H1 (cell line): Measurements from ENCODE around the gene ZBTB16. TPM values are rescaled to one million over a fixed set of nuclear protein-coding genes. Genes with fewer than 3 reads are reported as not detected.

Source experiments
- CTCF ChIA-PET: fragments of 300-600 bp; sonication (Branson Sonifier 250); formaldehyde crosslinking; loops from one replicate; lab custom pipeline; 2021; ENCODE audit not compliant: partially characterized antibody; lab: Charles Lee
- POLR2A ChIA-PET: fragments of 300-600 bp; sonication (Branson Sonifier 250); formaldehyde crosslinking; loops from one replicate; lab custom pipeline; 2021; ENCODE audit warnings: inconsistent platforms; ENCODE audit not compliant: partially characterized antibody; lab: Charles Lee
- DNase-seq, 2 experiments: peaks; one replicate each; pipeline versions ENCODE4 v3.0.0 to v3.0.0-alpha.2; 2010 to 2022; ENCODE audit warnings: low spot score in 2 of 2, low read depth in 1 of 2, mixed read lengths in 1 of 2
- FAIRE-seq: peaks from 2 replicates; lab custom pipeline; 2011; peaks lifted over from hg19 to GRCh38; lab: Jason Lieb, UNC
- H2AFZ ChIP-seq: 2 replicates; pipeline ENCODE4 v1.8.1; 2012; ENCODE audit warnings: low read length, inconsistent platforms
- H2AK5ac ChIP-seq: 2 replicates; pipeline ENCODE4 v1.6.1; 2013; ENCODE audit warnings: low read depth, low read length
- H2BK120ac ChIP-seq: replicated peaks from 2 replicates; pipeline ENCODE3; 2013; ENCODE audit warnings: low read depth, low read length, inconsistent platforms
- H2BK12ac ChIP-seq: 2 replicates; pipeline ENCODE4 v1.6.1; 2013; ENCODE audit warnings: low read depth, low read length
- H2BK15ac ChIP-seq: 2 replicates; pipeline ENCODE4 v1.6.1; 2013; ENCODE audit warnings: low read length
- H2BK20ac ChIP-seq: 2 replicates; pipeline ENCODE4 v1.6.1; 2013; ENCODE audit warnings: low read length
- H2BK5ac ChIP-seq: 2 replicates; pipeline ENCODE4 v1.6.1; 2013; ENCODE audit warnings: low read depth, low read length
- H3K14ac ChIP-seq: 2 replicates; pipeline ENCODE4 v1.6.1; 2013; ENCODE audit warnings: inconsistent platforms; ENCODE audit not compliant: insufficient read length
- H3K18ac ChIP-seq: 2 replicates; pipeline ENCODE4 v1.6.1; 2013; ENCODE audit warnings: low read length; ENCODE audit errors: extremely low read depth
- H3K23ac ChIP-seq: 2 replicates; pipeline ENCODE4 v1.6.1; 2013; ENCODE audit warnings: inconsistent platforms; ENCODE audit not compliant: insufficient read length
- H3K23me2 ChIP-seq: 2 replicates; pipeline ENCODE4 v1.6.1; 2013; ENCODE audit warnings: low read depth, low read length
- H3K27ac ChIP-seq: 2 replicates; pipeline ENCODE4 v1.6.1; 2011; ENCODE audit warnings: low read depth, low read length, inconsistent platforms
- H3K27me3 ChIP-seq, 4 experiments: replicated peaks in 1 of 4; 1 replicate in 1 of 4; 2 replicates in 3 of 4; pipeline versions ENCODE4 v1.6.1 to v1.8.1; 2011 to 2013; ENCODE audit warnings: low read length in 3 of 4, mild to moderate bottlenecking in 3 of 4, inconsistent platforms in 2 of 4, mixed read lengths in 2 of 4, moderate library complexity in 1 of 4; ENCODE audit not compliant: control insufficient read depth in 3 of 4, insufficient read depth in 3 of 4; ENCODE audit errors: extremely low read depth in 1 of 4
- H3K36me3 ChIP-seq, 4 experiments: 2 replicates each; pipeline versions ENCODE4 v1.6.1 to v1.8.1; 2011 to 2013; ENCODE audit warnings: mild to moderate bottlenecking in 4 of 4, low read length in 3 of 4, moderate library complexity in 2 of 4, control low read depth in 1 of 4, inconsistent platforms in 1 of 4; ENCODE audit not compliant: insufficient read depth in 4 of 4, control insufficient read depth in 2 of 4
- H3K4ac ChIP-seq: replicated peaks from 2 replicates; pipeline ENCODE3; 2013; ENCODE audit warnings: low read length, low read depth, mixed read lengths, inconsistent platforms; ENCODE audit not compliant: insufficient read length
- H3K4me1 ChIP-seq, 4 experiments: replicated peaks in 1 of 4; 1 replicate in 1 of 4; 2 replicates in 3 of 4; pipeline versions ENCODE4 v1.6.1 to v1.8.1; 2011 to 2013; ENCODE audit warnings: low read length in 3 of 4, inconsistent platforms in 2 of 4, mixed read lengths in 1 of 4; ENCODE audit not compliant: insufficient read depth in 4 of 4, control insufficient read depth in 3 of 4
- H3K4me2 ChIP-seq, 2 experiments: 2 replicates each; pipeline versions ENCODE4 v1.6.1 to v1.8.1; 2011 to 2013; ENCODE audit warnings: low read depth in 2 of 2, low read length in 2 of 2, control low read depth in 1 of 2, inconsistent platforms in 1 of 2, mild to moderate bottlenecking in 1 of 2; ENCODE audit not compliant: insufficient read depth in 1 of 2
- H3K4me3 ChIP-seq, 4 experiments: fragments of 200-600, 300-600 bp in 1 of 4; sonication (generic), shearing (Covaris generic), sonication (Bioruptor Twin) in 1 of 4; 2 replicates each; pipeline versions ENCODE4 v1.5.1 to v1.8.1; 2011 to 2016; ENCODE audit warnings: low read length in 4 of 4, low read depth in 3 of 4, control low read depth in 2 of 4, inconsistent platforms in 2 of 4, mild to moderate bottlenecking in 2 of 4, mixed read lengths in 1 of 4, moderate library complexity in 1 of 4; ENCODE audit not compliant: insufficient read depth in 2 of 4; ENCODE audit errors: extremely low read depth in 1 of 4
- H3K56ac ChIP-seq: replicated peaks from 2 replicates; pipeline ENCODE3; 2013; ENCODE audit warnings: low read depth, mild to moderate bottlenecking, mixed read lengths, low read length, inconsistent platforms; ENCODE audit not compliant: insufficient read length
- H3K79me1 ChIP-seq: 2 replicates; pipeline ENCODE4 v1.6.1; 2013; ENCODE audit warnings: low read depth, low read length, control low read depth
- H3K79me2 ChIP-seq, 2 experiments: 2 replicates each; pipeline versions ENCODE4 v1.6.1 to v1.8.1; 2012 to 2013; ENCODE audit warnings: low read length in 2 of 2, mild to moderate bottlenecking in 2 of 2, inconsistent platforms in 1 of 2; ENCODE audit not compliant: insufficient read depth in 2 of 2, control insufficient read depth in 1 of 2
- H3K9ac ChIP-seq, 4 experiments: replicated peaks in 1 of 4; 1 replicate in 1 of 4; 2 replicates in 3 of 4; pipeline versions ENCODE4 v1.6.1 to v1.8.1; 2011 to 2013; ENCODE audit warnings: low read depth in 3 of 4, low read length in 3 of 4, control low read depth in 2 of 4, mild to moderate bottlenecking in 2 of 4, moderate library complexity in 2 of 4, inconsistent platforms in 1 of 4; ENCODE audit errors: extremely low read depth in 1 of 4
- H3K9me3 ChIP-seq, 2 experiments: 2 replicates each; pipeline versions ENCODE4 v1.6.1 to v1.8.1; 2012 to 2013; ENCODE audit warnings: mild to moderate bottlenecking in 2 of 2, moderate library complexity in 2 of 2, control low read depth in 1 of 2, inconsistent platforms in 1 of 2, low read depth in 1 of 2, low read length in 1 of 2, mixed read lengths in 1 of 2; ENCODE audit not compliant: insufficient read depth in 2 of 2
- H4K20me1 ChIP-seq, 2 experiments: replicated peaks in 1 of 2; 2 replicates each; pipeline versions ENCODE3 to v1.8.1; 2011 to 2013; ENCODE audit warnings: inconsistent platforms in 2 of 2, low read length in 2 of 2, mild to moderate bottlenecking in 1 of 2; ENCODE audit not compliant: insufficient read depth in 2 of 2, control insufficient read depth in 1 of 2
- H4K5ac ChIP-seq: 2 replicates; pipeline ENCODE4 v1.6.1; 2013; ENCODE audit warnings: low read length, low read depth, mixed read lengths, inconsistent platforms; ENCODE audit not compliant: insufficient read length
- H4K8ac ChIP-seq: 2 replicates; pipeline ENCODE4 v1.8.0; 2013; ENCODE audit warnings: mild to moderate bottlenecking, moderate library complexity, low read length, inconsistent platforms; ENCODE audit not compliant: insufficient read depth; ENCODE audit errors: extremely low read depth
- H4K91ac ChIP-seq: replicated peaks from 2 replicates; pipeline ENCODE3; 2013; ENCODE audit warnings: low read length, mixed read lengths, inconsistent platforms; ENCODE audit not compliant: insufficient read length
- ASH2L ChIP-seq: fragments of 200-600, 300-600 bp; sonication (generic); IDR thresholded peaks from one replicate; pipeline ENCODE4 v1.7.1; 2017; ENCODE audit warnings: low read length
- ATF3 ChIP-seq: IDR thresholded peaks from 2 replicates; pipeline ENCODE4 v1.6.1; 2011; ENCODE audit warnings: low read depth, mild to moderate bottlenecking, low read length; ENCODE audit not compliant: insufficient read depth
- EGR1 ChIP-seq: IDR thresholded peaks from 2 replicates; pipeline ENCODE4 v1.6.1; 2011; ENCODE audit warnings: low read depth, low read length, borderline replicate concordance
- HDAC6 ChIP-seq: IDR thresholded peaks from one replicate; pipeline ENCODE4 v1.7.1; 2012; ENCODE audit warnings: low read depth, mild to moderate bottlenecking, inconsistent platforms, low read length, moderate library complexity
- KDM1A ChIP-seq: fragments of 200-600, 300-600 bp; sonication (generic); IDR thresholded peaks from 2 replicates; pipeline ENCODE4 v1.7.1; 2016; ENCODE audit warnings: mild to moderate bottlenecking, low read length, borderline replicate concordance
- KDM5A ChIP-seq: fragments of 200-600 bp; IDR thresholded peaks from 2 replicates; pipeline ENCODE4 v1.7.1; 2012; ENCODE audit warnings: mild to moderate bottlenecking, low read length, inconsistent platforms, mixed read lengths
- NRF1 ChIP-seq: IDR thresholded peaks from 2 replicates; pipeline ENCODE4 v1.6.1; 2011; ENCODE audit warnings: mild to moderate bottlenecking, low read depth, low read length, improper control_type of control experiment
- POLR2A ChIP-seq, 2 experiments: IDR thresholded peaks; 1 replicate in 1 of 2; 2 replicates in 1 of 2; pipeline ENCODE4 v1.6.1; 2011; ENCODE audit warnings: low read depth in 2 of 2, low read length in 2 of 2, mild to moderate bottlenecking in 2 of 2; ENCODE audit errors: control extremely low read depth in 1 of 2
- POU5F1 ChIP-seq: IDR thresholded peaks from 2 replicates; pipeline ENCODE4 v1.6.1; 2011; ENCODE audit warnings: low read depth, mild to moderate bottlenecking, low read length, moderate library complexity
- RFX5 ChIP-seq: IDR thresholded peaks from 2 replicates; pipeline ENCODE4 v1.6.1; 2011; ENCODE audit warnings: low read depth, low read length, improper control_type of control experiment, borderline replicate concordance
- SAP30 ChIP-seq: fragments of 300-600 bp; sonication (generic); IDR thresholded peaks from 2 replicates; pipeline ENCODE4 v1.7.1; 2012; ENCODE audit warnings: low read length, moderate library complexity, mild to moderate bottlenecking, inconsistent platforms; ENCODE audit not compliant: insufficient read depth, insufficient replicate concordance
- SIX5 ChIP-seq: IDR thresholded peaks from 2 replicates; pipeline ENCODE4 v1.6.1; 2011; ENCODE audit warnings: mild to moderate bottlenecking, low read depth, low read length
- TEAD4 ChIP-seq: IDR thresholded peaks from 2 replicates; pipeline ENCODE4 v1.6.1; 2012; ENCODE audit warnings: low read depth, low read length, inconsistent platforms, mixed read lengths
- WGBS, 2 experiments: shearing (Covaris generic) in 1 of 2; methylation state at CpG; one replicate each; pipeline versions ENCODE4 v1.1.6 to v1.1.7; 2013 to 2015; ENCODE audit warnings: low lambda C conversion rate in 2 of 2, mixed read lengths in 2 of 2, inconsistent platforms in 1 of 2, low coverage in 1 of 2, missing lambda C conversion rate in 1 of 2; ENCODE audit not compliant: insufficient replicate concordance in 2 of 2, insufficient coverage in 1 of 2, insufficient read length in 1 of 2; ENCODE audit errors: extremely low coverage in 1 of 2, missing lambda C conversion rate in 1 of 2; 5-methylcytosine and 5-hydroxymethylcytosine counted together
- polyA plus RNA-seq, 7 experiments: library from polyadenylated mRNA; depleted of rRNA in 3 of 7; stranded (reverse) in 5 of 7; unstranded in 2 of 7; fragments of >200 nt in 5 of 7; fragments of 200-250 nt in 2 of 7; gene quantifications; 1 replicate in 5 of 7; 2 replicates in 1 of 7; 4 replicates in 1 of 7; pipeline versions ENCODE4 v1.2.1 to v1.2.3, GENCODE V29; 2011 to 2013; ENCODE audit warnings: missing spikeins in 2 of 7, mixed read lengths in 2 of 7
- total RNA-seq: library from RNA; stranded (reverse); fragmentation: NEBNext Ultra II Directional; extraction: Animal tissue kit (Norgen Biotek cat#: 25700); gene quantifications from 2 replicates; pipeline ENCODE4 v1.2.1, GENCODE V29; 2021

Gene ZBTB16
- total and polyA plus RNA-seq, 2 of the 8 experiments (the other 6 are each of a cell fraction or from before 2014, with no cell fraction given) = 0.12 to 0.61 TPM

GRCh38 chr11:114209904-114210303 is 150.4 kb downstream of the ZBTB16 start:
- H3K14ac ChIP-seq = no peak overlapping the region
- no peak overlapping the region for H3K23ac ChIP-seq
- no peak overlapping the region for H2BK12ac ChIP-seq
- no peak overlapping the region for H3K4ac ChIP-seq
- H3K79me1 ChIP-seq = no peaks in the 10 kb centered on the region
- no peaks in the 10 kb centered on the region for H3K79me2 ChIP-seq
- WGBS, 2 experiments = 89% methylated on average over 9 of the region's 9 CpGs; no CpG with 5 or more reads in 1 of the 2 experiments
- H2BK120ac ChIP-seq = no peak overlapping the region
- H4K5ac ChIP-seq = no peak overlapping the region
- H2AFZ ChIP-seq = no peak overlapping the region
- H4K20me1 ChIP-seq = no peaks in the 10 kb centered on the region
- no peaks in the 10 kb centered on the region for H3K23me2 ChIP-seq
- H3K9ac ChIP-seq = no peak overlapping the region
- no peak overlapping the region for H3K4me3 ChIP-seq
- H3K18ac ChIP-seq = no peak overlapping the region
- CTCF ChIA-PET = interaction anchor here (0.9 to 1.8 kb wide), 7 partner anchors 12 to 216 kb away, joined by 3 to 5 read pairs (median 3); no protein-coding TSS in a partner anchor
- H4K91ac ChIP-seq = no peak overlapping the region
- peaks cover 2 to 12% (median 9%) of the 10 kb centered on the region in 4 experiments; a peak in 5 of 7 replicates for H3K4me1 ChIP-seq
- POLR2A ChIA-PET = interaction anchor here (1.5 kb wide), 1 partner anchor 12 kb away, joined by 3 read pairs; no protein-coding TSS in a partner anchor
- H2BK5ac ChIP-seq = no peak overlapping the region
- no peaks in the 10 kb centered on the region for H3K36me3 ChIP-seq
- no peak overlapping the region for H2BK20ac ChIP-seq
- H4K8ac ChIP-seq = no peak overlapping the region
- no peak overlapping the region for H3K4me2 ChIP-seq
- DNase-seq (no peak), FAIRE-seq (no peak)
- H3K9me3 ChIP-seq = no peaks in the 10 kb centered on the region
- no peak overlapping the region for H3K56ac ChIP-seq
- no peaks in the 10 kb centered on the region for H3K27me3 ChIP-seq
- no peak overlapping the region for H3K27ac ChIP-seq
- H2BK15ac ChIP-seq = no peak overlapping the region
- no peak overlapping the region for H2AK5ac ChIP-seq
- TF ChIP-seq KDM1A (no peak), NRF1 (no peak), SAP30 (no peak), POU5F1 (no peak), HDAC6 (no peak), ATF3 (no peak), POLR2A (IDR thresholded peaks at IDR 0.05; ENCODE audit: control extremely low read depth in 1 of 2, low read depth in 2 of 2, low read length in 2 of 2) (no peak), RFX5 (no peak), ASH2L (no peak), KDM5A (no peak), EGR1 (no peak), TEAD4 (no peak), SIX5 (no peak)
